WERI-Rb-1 (cell line): ENCODE measurements around the gene MARVELD3.
"Not testable (repeated sequence)": the region's sequence is repeated elsewhere in the genome, so short reads cannot be mapped to it uniquely, and the experiment has no call there.

ENCODE experiments used
- DNase-seq: peaks from one replicate; pipeline ENCODE4 v3.0.0-alpha.2; 2020
- H3K27ac ChIP-seq: fragments of 250-450 bp; sonication (Bioruptor Pico); 2 replicates; pipeline ENCODE4 v1.5.1; 2020; ENCODE audit warnings: mild to moderate bottlenecking, moderate library complexity
- H3K27me3 ChIP-seq: fragments of 250-450 bp; sonication (Bioruptor Pico); 2 replicates; pipeline ENCODE4 v1.5.1; 2021; ENCODE audit warnings: mild to moderate bottlenecking, low read depth, moderate library complexity; ENCODE audit not compliant: insufficient read depth, severe bottlenecking
- H3K36me3 ChIP-seq: fragments of 250-450 bp; sonication (Bioruptor Pico); 2 replicates; pipeline ENCODE4 v1.5.1; 2020; ENCODE audit warnings: mild to moderate bottlenecking, moderate library complexity
- H3K4me3 ChIP-seq: 2 replicates; pipeline ENCODE4 v1.5.1; 2011; ENCODE audit warnings: low read depth, mild to moderate bottlenecking, control low read depth, low read length
- H3K9me3 ChIP-seq: fragments of 250-450 bp; sonication (Bioruptor Pico); 2 replicates; pipeline ENCODE4 v1.5.1; 2021; ENCODE audit warnings: mild to moderate bottlenecking, moderate library complexity; ENCODE audit not compliant: severe bottlenecking
- CTCF ChIP-seq: IDR thresholded peaks from 2 replicates; pipeline ENCODE4 v1.5.1; 2011; ENCODE audit warnings: low read depth, mild to moderate bottlenecking, control low read depth, inconsistent platforms, low read length

The MARVELD3 gene

GRCh38 chr16:71590584-71590983, 35.4 kb upstream of the MARVELD3 start:
- no peak overlapping the region for H3K27ac ChIP-seq
- H3K36me3 ChIP-seq = no peaks in the 10 kb centered on the region
- H3K4me3 ChIP-seq = no peak overlapping the region
- no peak for TF ChIP-seq CTCF
- no peak for DNase-seq
- H3K9me3 ChIP-seq = no peaks in the 10 kb centered on the region
- no peaks in the 10 kb centered on the region for H3K27me3 ChIP-seq

- no peaks in the 10 kb centered on the region for H3K27me3 ChIP-seq
- no peaks in the 10 kb centered on the region for H3K9me3 ChIP-seq
- H3K36me3 ChIP-seq = no peaks in the 10 kb centered on the region
- H3K27ac ChIP-seq = no peak overlapping the region
- no peak for DNase-seq
- no peak overlapping the region for H3K4me3 ChIP-seq
- no peak for TF ChIP-seq CTCF
Observed at GRCh38 chr16:71591917-71592316, 34.1 kb upstream of the MARVELD3 start.

GRCh38 chr16:71593048-71593999, 32.7 kb upstream of the MARVELD3 start:
- TF ChIP-seq CTCF = no peak
- no peaks in the 10 kb centered on the region for H3K27me3 ChIP-seq
- no peaks in the 10 kb centered on the region for H3K36me3 ChIP-seq
- H3K27ac ChIP-seq = no peak overlapping the region
- no peaks in the 10 kb centered on the region for H3K9me3 ChIP-seq
- no peak for DNase-seq
- H3K4me3 ChIP-seq = no peak overlapping the region

- H3K27ac ChIP-seq = no peak overlapping the region
- no peaks in the 10 kb centered on the region for H3K9me3 ChIP-seq
- H3K27me3 ChIP-seq = no peaks in the 10 kb centered on the region
- TF ChIP-seq CTCF = no peak
- H3K36me3 ChIP-seq = no peaks in the 10 kb centered on the region
- H3K4me3 ChIP-seq = no peak overlapping the region
- no peak for DNase-seq
Observed at GRCh38 chr16:71594000-71594646, 31.9 kb upstream of the MARVELD3 start.

GRCh38 chr16:71595340-71595826, 30.6 kb upstream of the MARVELD3 start:
- H3K9me3 ChIP-seq, H3K27ac ChIP-seq, DNase-seq, H3K4me3 ChIP-seq, H3K27me3 ChIP-seq, H3K36me3 ChIP-seq: not testable (repeated sequence)

- H3K27me3 ChIP-seq, DNase-seq: not testable (repeated sequence)
Observed at GRCh38 chr16:71598426-71598825, 27.6 kb upstream of the MARVELD3 start.

More at GRCh38 chr16:71598426-71598825, 27.6 kb upstream of the MARVELD3 start:
- not testable (repeated sequence) for H3K4me3 ChIP-seq, H3K9me3 ChIP-seq, H3K27ac ChIP-seq, H3K36me3 ChIP-seq
